22Rv1 (cell line): ENCODE measurements around the gene KCNQ4.

Experiments used
- H3K27ac ChIP-seq: fragments of 450-650 bp; 2 replicates; pipeline ENCODE4 v1.5.1; 2017
- CTCF ChIP-seq: fragments of 450-650 bp; IDR thresholded peaks from 2 replicates; pipeline ENCODE4 v1.5.1; 2017; ENCODE audit warnings: mild to moderate bottlenecking
- ZFX ChIP-seq: fragments of 450-650 bp; IDR thresholded peaks from 2 replicates; pipeline ENCODE4 v1.6.1; 2017; ENCODE audit warnings: antibody characterized with exemption, borderline replicate concordance

Gene KCNQ4

GRCh38 chr1:40823345-40823744 lies 39.8 kb downstream of the KCNQ4 start:
- H3K27ac ChIP-seq, result no peak overlapping the region
- TF ChIP-seq ZFX, result no peak
- no peak for TF ChIP-seq CTCF

- TF ChIP-seq ZFX (no peak), CTCF (no peak)
- H3K27ac ChIP-seq, result no peak overlapping the region
These were observed 40.4 kb downstream of the KCNQ4 start for GRCh38 chr1:40823983-40824382.

- no peak overlapping the region for H3K27ac ChIP-seq
- no peak for TF ChIP-seq ZFX
- TF ChIP-seq CTCF, result no peak
These were observed 41.2 kb downstream of the KCNQ4 start for GRCh38 chr1:40824591-40825434.

- H3K27ac ChIP-seq, result no peak overlapping the region
- TF ChIP-seq ZFX (no peak), CTCF (no peak)
These were observed 41.8 kb downstream of the KCNQ4 start for GRCh38 chr1:40825435-40825788.

GRCh38 chr1:40825996-40826395 lies 42.4 kb downstream of the KCNQ4 start:
- TF ChIP-seq ZFX (no peak), CTCF (no peak)
- H3K27ac ChIP-seq, result no peak overlapping the region

- TF ChIP-seq CTCF (no peak), ZFX (no peak)
These were observed 46.2 kb downstream of the KCNQ4 start for GRCh38 chr1:40829631-40830245.

GRCh38 chr1:40830419-40830943 lies 46.9 kb downstream of the KCNQ4 start:
- H3K27ac ChIP-seq, result no peak overlapping the region
- no peak for TF ChIP-seq ZFX
- no peak for TF ChIP-seq CTCF

More at GRCh38 chr1:40829631-40830245, 46.2 kb downstream of the KCNQ4 start:
- no peak overlapping the region for H3K27ac ChIP-seq
